SK-N-SH treated with all-trans-retinoic acid at 6 μM for 48 hours (cell line): ENCODE data around the gene TIPARP.

Source experiments
- ATAC-seq: fragments of 200-7000 bp; cut with Tn5 transposase; 3 replicates; pipeline ENCODE4 v1.9.1; 2020; ENCODE audit warnings: mild to moderate bottlenecking, moderate library complexity
- ARNTL ChIP-seq: fragments of 450-650 bp; formaldehyde crosslinking; IDR thresholded peaks from 2 replicates; pipeline ENCODE4 v1.5.0; 2020; ENCODE audit warnings: low read depth, mild to moderate bottlenecking, moderate library complexity, borderline replicate concordance
- BACH2 ChIP-seq: fragments of 250-450 bp; sonication (Bioruptor Pico); IDR thresholded peaks from 2 replicates; pipeline ENCODE4 v1.9.0; 2021; ENCODE audit warnings: mild to moderate bottlenecking, borderline replicate concordance
- CSDC2 ChIP-seq: fragments of 250-450 bp; sonication (Bioruptor Pico); IDR thresholded peaks from 2 replicates; pipeline ENCODE4 v1.5.0; 2020; ENCODE audit warnings: mild to moderate bottlenecking, moderate library complexity
- ESRRG ChIP-seq: fragments of 250-450 bp; sonication (Bioruptor Pico); IDR thresholded peaks from 2 replicates; pipeline ENCODE4 v1.6.1; 2021; ENCODE audit warnings: mild to moderate bottlenecking
- GLIS3 ChIP-seq: fragments of 250-450 bp; sonication (Bioruptor Pico); IDR thresholded peaks from 2 replicates; pipeline ENCODE4 v1.5.0; 2020; ENCODE audit warnings: mild to moderate bottlenecking, moderate library complexity
- RARB ChIP-seq: fragments of 250-450 bp; sonication (Bioruptor Pico); IDR thresholded peaks from 2 replicates; pipeline ENCODE4 v1.8.0; 2021; ENCODE audit warnings: mild to moderate bottlenecking, moderate library complexity
- SNAI2 ChIP-seq: fragments of 250-450 bp; sonication (Bioruptor Pico); IDR thresholded peaks from 2 replicates; pipeline ENCODE4 v1.5.0; 2020; ENCODE audit warnings: mild to moderate bottlenecking, moderate library complexity
- TCF4 ChIP-seq: fragments of 250-450 bp; sonication (Bioruptor Pico); IDR thresholded peaks from 2 replicates; pipeline ENCODE4 v1.8.0; 2021; ENCODE audit warnings: mild to moderate bottlenecking, moderate library complexity, borderline replicate concordance
- ZC3H10 ChIP-seq: fragments of 250-450 bp; sonication (Bioruptor Pico); IDR thresholded peaks from 2 replicates; pipeline ENCODE4 v1.5.1; 2021; ENCODE audit warnings: mild to moderate bottlenecking, moderate library complexity
- ZFP3 ChIP-seq: fragments of 250-450 bp; sonication (Bioruptor Pico); IDR thresholded peaks from 2 replicates; pipeline ENCODE4 v1.5.0; 2020; ENCODE audit warnings: mild to moderate bottlenecking, moderate library complexity
- ZFP30 ChIP-seq: fragments of 450-650 bp; formaldehyde crosslinking; IDR thresholded peaks from 2 replicates; pipeline ENCODE4 v1.5.0; 2022; ENCODE audit warnings: mild to moderate bottlenecking, moderate library complexity
- ZNF70 ChIP-seq: fragments of 450-650 bp; formaldehyde crosslinking; IDR thresholded peaks from 2 replicates; pipeline ENCODE4 v1.5.0; 2020; ENCODE audit warnings: mild to moderate bottlenecking, moderate library complexity
- ZNF8 ChIP-seq: fragments of 450-650 bp; formaldehyde crosslinking; IDR thresholded peaks from 2 replicates; pipeline ENCODE4 v1.5.0; 2020; ENCODE audit warnings: mild to moderate bottlenecking, moderate library complexity
- TF ChIP-seq, protein P1 (sequence below): fragments of 250-450 bp; sonication (Bioruptor Pico); IDR thresholded peaks from 2 replicates; pipeline ENCODE4 v1.8.0; 2020; ENCODE audit warnings: mild to moderate bottlenecking, moderate library complexity, borderline replicate concordance
- TF ChIP-seq, protein P2 (sequence below): fragments of 250-450 bp; sonication (Bioruptor Pico); IDR thresholded peaks from 2 replicates; pipeline ENCODE4 v1.8.0; 2021; ENCODE audit warnings: low read depth, mild to moderate bottlenecking, moderate library complexity, borderline replicate concordance
- TF ChIP-seq, protein P3 (sequence below): fragments of 250-450 bp; sonication (Bioruptor Pico); IDR thresholded peaks from 2 replicates; pipeline ENCODE4 v1.5.1; 2020; ENCODE audit warnings: low read depth, mild to moderate bottlenecking, moderate library complexity
- TF ChIP-seq, protein P4 (sequence below): fragments of 250-450 bp; sonication (Bioruptor Pico); IDR thresholded peaks from 2 replicates; pipeline ENCODE4 v1.5.1; 2021; ENCODE audit warnings: mild to moderate bottlenecking, moderate library complexity

Gene TIPARP

DNA sequence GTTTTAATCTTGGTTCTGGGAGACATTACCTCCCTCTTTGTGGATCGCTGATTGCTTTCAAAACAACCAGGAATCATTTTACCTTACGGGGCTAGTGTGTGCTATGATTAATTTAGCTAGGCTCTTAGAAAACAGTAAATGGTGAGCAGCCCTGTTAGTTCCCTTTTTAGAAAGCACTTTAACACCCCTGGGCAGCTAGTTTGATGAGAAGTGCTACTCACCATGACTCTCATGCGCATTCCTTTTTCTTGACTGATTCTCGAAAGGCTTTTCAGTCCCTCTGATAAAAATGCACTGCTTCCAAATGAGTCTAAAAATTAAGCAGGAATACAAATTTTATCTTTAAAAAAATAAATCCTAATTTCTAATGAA is 76.5 kb downstream of the TIPARP start:
- TF ChIP-seq, protein P1, sequence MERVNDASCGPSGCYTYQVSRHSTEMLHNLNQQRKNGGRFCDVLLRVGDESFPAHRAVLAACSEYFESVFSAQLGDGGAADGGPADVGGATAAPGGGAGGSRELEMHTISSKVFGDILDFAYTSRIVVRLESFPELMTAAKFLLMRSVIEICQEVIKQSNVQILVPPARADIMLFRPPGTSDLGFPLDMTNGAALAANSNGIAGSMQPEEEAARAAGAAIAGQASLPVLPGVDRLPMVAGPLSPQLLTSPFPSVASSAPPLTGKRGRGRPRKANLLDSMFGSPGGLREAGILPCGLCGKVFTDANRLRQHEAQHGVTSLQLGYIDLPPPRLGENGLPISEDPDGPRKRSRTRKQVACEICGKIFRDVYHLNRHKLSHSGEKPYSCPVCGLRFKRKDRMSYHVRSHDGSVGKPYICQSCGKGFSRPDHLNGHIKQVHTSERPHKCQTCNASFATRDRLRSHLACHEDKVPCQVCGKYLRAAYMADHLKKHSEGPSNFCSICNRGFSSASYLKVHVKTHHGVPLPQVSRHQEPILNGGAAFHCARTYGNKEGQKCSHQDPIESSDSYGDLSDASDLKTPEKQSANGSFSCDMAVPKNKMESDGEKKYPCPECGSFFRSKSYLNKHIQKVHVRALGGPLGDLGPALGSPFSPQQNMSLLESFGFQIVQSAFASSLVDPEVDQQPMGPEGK: no peak
- TF ChIP-seq SNAI2 (CRISPR knock-in tag): no peak
- TF ChIP-seq, protein P2, sequence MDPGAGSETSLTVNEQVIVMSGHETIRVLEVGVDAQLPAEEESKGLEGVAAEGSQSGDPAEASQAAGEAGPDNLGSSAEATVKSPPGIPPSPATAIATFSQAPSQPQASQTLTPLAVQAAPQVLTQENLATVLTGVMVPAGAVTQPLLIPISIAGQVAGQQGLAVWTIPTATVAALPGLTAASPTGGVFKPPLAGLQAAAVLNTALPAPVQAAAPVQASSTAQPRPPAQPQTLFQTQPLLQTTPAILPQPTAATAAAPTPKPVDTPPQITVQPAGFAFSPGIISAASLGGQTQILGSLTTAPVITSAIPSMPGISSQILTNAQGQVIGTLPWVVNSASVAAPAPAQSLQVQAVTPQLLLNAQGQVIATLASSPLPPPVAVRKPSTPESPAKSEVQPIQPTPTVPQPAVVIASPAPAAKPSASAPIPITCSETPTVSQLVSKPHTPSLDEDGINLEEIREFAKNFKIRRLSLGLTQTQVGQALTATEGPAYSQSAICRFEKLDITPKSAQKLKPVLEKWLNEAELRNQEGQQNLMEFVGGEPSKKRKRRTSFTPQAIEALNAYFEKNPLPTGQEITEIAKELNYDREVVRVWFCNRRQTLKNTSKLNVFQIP (CRISPR knock-in tag): no peak
- no peak for TF ChIP-seq GLIS3
- TF ChIP-seq TCF4 (CRISPR knock-in tag): no peak
- TF ChIP-seq BACH2 (CRISPR knock-in tag): no peak
- no peak for TF ChIP-seq RARB (CRISPR knock-in tag)
- TF ChIP-seq, protein P3, sequence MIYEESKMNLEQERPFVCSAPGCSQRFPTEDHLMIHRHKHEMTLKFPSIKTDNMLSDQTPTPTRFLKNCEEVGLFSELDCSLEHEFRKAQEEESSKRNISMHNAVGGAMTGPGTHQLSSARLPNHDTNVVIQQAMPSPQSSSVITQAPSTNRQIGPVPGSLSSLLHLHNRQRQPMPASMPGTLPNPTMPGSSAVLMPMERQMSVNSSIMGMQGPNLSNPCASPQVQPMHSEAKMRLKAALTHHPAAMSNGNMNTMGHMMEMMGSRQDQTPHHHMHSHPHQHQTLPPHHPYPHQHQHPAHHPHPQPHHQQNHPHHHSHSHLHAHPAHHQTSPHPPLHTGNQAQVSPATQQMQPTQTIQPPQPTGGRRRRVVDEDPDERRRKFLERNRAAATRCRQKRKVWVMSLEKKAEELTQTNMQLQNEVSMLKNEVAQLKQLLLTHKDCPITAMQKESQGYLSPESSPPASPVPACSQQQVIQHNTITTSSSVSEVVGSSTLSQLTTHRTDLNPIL (CRISPR knock-in tag): no peak
- TF ChIP-seq ZNF70 (CRISPR knock-in tag): no peak
- TF ChIP-seq ZNF8 (CRISPR knock-in tag): no peak
- TF ChIP-seq ESRRG (CRISPR knock-in tag): no peak
- no peak for TF ChIP-seq ZC3H10 (CRISPR knock-in tag)
- TF ChIP-seq, protein P4, sequence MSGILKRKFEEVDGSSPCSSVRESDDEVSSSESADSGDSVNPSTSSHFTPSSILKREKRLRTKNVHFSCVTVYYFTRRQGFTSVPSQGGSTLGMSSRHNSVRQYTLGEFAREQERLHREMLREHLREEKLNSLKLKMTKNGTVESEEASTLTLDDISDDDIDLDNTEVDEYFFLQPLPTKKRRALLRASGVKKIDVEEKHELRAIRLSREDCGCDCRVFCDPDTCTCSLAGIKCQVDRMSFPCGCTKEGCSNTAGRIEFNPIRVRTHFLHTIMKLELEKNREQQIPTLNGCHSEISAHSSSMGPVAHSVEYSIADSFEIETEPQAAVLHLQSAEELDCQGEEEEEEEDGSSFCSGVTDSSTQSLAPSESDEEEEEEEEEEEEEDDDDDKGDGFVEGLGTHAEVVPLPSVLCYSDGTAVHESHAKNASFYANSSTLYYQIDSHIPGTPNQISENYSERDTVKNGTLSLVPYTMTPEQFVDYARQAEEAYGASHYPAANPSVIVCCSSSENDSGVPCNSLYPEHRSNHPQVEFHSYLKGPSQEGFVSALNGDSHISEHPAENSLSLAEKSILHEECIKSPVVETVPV (CRISPR knock-in tag): no peak
- no peak for TF ChIP-seq ARNTL (CRISPR knock-in tag)
- TF ChIP-seq ZFP3 (CRISPR knock-in tag): no peak
- no peak for TF ChIP-seq CSDC2 (CRISPR knock-in tag)
- TF ChIP-seq ZFP30: no peak
- TF ChIP-seq, all 23 proteins: peak for 0
- peak; percentile 13; the same call in 2 of the 3 replicates for ATAC-seq

DNA sequence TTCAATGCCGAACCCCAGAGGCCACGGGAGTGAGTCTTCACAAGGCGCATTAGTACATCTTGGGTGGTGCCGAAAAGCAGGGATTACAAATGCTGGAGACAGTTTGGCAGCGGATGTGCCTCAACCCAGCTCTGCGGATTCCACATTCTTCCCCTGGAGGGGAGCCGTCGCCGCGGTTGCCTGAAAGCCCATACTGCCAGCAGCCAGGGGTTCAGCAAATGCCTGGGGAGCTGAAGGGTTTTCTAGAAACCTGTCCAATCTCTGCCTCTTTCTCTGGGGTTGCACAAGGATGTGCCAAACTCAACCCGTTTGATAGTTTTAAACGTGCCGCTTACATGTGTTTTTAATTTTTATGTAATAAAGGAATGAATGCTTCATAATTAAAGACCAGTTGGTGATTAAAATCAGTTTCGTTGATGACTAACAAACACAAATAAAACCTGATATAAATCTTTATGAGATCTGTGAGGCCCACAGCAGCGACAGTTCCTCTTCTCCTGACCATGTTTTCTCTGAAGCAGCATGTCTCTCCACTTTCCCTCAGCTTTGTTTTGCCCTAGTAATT is 77.2 kb downstream of the TIPARP start:
- ATAC-seq: peak; percentile 81
- TF ChIP-seq, protein P3 (CRISPR knock-in tag): no peak
- TF ChIP-seq TCF4 (CRISPR knock-in tag): peak; percentile 39; the same call in 1 of the 2 replicates
